Measurements from ENCODE around the gene UNC5B. TPM values are rescaled to one million over a fixed set of nuclear protein-coding genes. Genes with fewer than 3 reads are reported as not detected.

The UNC5B gene
- total and polyA plus RNA-seq, 2 experiments from 2014 or later: 2.7 to 6.5 TPM

DNA sequence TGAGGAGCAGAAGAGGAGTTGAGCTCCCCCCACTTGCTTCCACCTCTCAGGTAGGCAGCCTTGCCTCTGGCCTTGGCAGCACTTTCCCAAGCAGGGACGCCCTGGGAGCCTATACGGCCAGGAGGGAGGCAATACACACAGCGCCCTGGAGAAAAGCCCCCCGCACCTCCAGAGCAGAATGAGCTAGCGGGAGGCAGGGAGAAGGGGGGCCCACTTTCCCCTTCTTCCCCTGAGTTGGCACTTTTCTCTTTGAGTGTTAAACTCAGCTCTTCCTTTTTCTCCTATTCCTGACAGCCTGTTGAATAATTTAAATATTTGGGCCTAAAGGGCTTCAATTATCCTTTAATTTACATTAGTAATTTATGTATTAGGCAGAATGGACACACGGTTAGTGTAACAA lies 35.8 kb downstream of the UNC5B start:
- Histone ChIP-seq H3K4me3 (no peak overlapping the region), H3K27me3 (replicated peaks; ENCODE audit: insufficient read depth) (no peaks in the 10 kb centered on the region), H4K20me1 (ENCODE audit: insufficient read depth) (no peaks in the 10 kb centered on the region), H2AFZ (no peak overlapping the region), H3F3A (ENCODE audit: insufficient read depth) (peaks cover 4% of the 10 kb centered on the region; the same call in 1 of the 2 replicates), H3K4me1 (ENCODE audit: insufficient read depth) (peaks cover 20% of the 10 kb centered on the region), H3K9me3 (ENCODE audit: low read depth) (no peaks in the 10 kb centered on the region), H3K36me3 (ENCODE audit: low read depth) (no peaks in the 10 kb centered on the region), H3K27ac (no peak overlapping the region), H3K9ac (no peak overlapping the region), H3K4me2 (ENCODE audit: unreplicated experiment) (no peak overlapping the region), H3K79me2 (ENCODE audit: insufficient read depth) (no peaks in the 10 kb centered on the region), H3K9me2 (ENCODE audit: insufficient read depth) (no peaks in the 10 kb centered on the region)
- in situ Hi-C loops (cut with MboI): no loop called here
- WGBS, 2 experiments (ENCODE audit: low coverage in 1 of 2, low lambda C conversion rate in 2 of 2, missing lambda C conversion rate in 2 of 2): 90 to 92% methylated on average over 6 of the region's 6 CpGs
- no peak for DNase-seq
- TF ChIP-seq EZH2 (IDR thresholded peaks at IDR 0.05; ENCODE audit: insufficient read depth, poor library complexity, severe bottlenecking): no peak
- no peak for TF ChIP-seq EZH2phosphoT487 (IDR thresholded peaks at IDR 0.05; ENCODE audit: insufficient read depth, low read depth)

DNA sequence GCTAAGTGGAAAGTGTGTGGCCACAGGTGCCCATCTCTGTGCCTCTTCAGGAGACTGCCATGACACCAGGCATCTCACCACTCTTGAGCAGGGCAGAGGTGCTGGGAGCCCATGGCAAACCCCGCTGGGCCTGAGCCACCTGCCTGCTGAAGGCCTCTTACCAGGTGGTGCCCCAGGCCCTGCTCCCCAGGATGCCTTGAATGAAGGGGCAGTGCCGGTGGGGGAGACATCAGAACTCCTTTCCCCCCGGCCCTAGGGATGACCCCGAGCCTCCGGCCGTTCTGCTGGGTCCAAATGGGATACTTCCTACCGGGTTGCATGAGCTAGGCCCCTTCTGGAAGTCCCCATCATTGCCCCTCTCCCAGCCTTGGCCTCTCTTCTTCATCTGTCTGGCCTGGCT lies 37.6 kb downstream of the UNC5B start:
- H3K4me2 ChIP-seq (ENCODE audit: unreplicated experiment): no peak overlapping the region
- no peaks in the 10 kb centered on the region for H4K20me1 ChIP-seq (ENCODE audit: insufficient read depth)
- no peaks in the 10 kb centered on the region for H3K27me3 ChIP-seq (replicated peaks; ENCODE audit: insufficient read depth)
- no peak for DNase-seq
- peaks cover 6% of the 10 kb centered on the region for H3K4me1 ChIP-seq (ENCODE audit: insufficient read depth)
- H3K36me3 ChIP-seq (ENCODE audit: low read depth): no peaks in the 10 kb centered on the region
- no peak overlapping the region for H3K4me3 ChIP-seq
- no peaks in the 10 kb centered on the region for H3K9me3 ChIP-seq (ENCODE audit: low read depth)
- no peak overlapping the region for H3K9ac ChIP-seq
- TF ChIP-seq EZH2phosphoT487 (IDR thresholded peaks at IDR 0.05; ENCODE audit: insufficient read depth, low read depth) (no peak), EZH2 (IDR thresholded peaks at IDR 0.05; ENCODE audit: insufficient read depth, poor library complexity, severe bottlenecking) (no peak)
- H3K79me2 ChIP-seq (ENCODE audit: insufficient read depth): no peaks in the 10 kb centered on the region
- no peak overlapping the region for H3K27ac ChIP-seq
- no peak overlapping the region for H2AFZ ChIP-seq
- H3K9me2 ChIP-seq (ENCODE audit: insufficient read depth): no peaks in the 10 kb centered on the region
- in situ Hi-C loops (cut with MboI): no loop called here
- WGBS, 2 experiments (ENCODE audit: low coverage in 1 of 2, low lambda C conversion rate in 2 of 2, missing lambda C conversion rate in 2 of 2): 83 to 91% methylated on average over 6 to 7 of the region's 7 CpGs
- H3F3A ChIP-seq (ENCODE audit: insufficient read depth): no peaks in the 10 kb centered on the region; the same call in 1 of the 2 replicates

DNA sequence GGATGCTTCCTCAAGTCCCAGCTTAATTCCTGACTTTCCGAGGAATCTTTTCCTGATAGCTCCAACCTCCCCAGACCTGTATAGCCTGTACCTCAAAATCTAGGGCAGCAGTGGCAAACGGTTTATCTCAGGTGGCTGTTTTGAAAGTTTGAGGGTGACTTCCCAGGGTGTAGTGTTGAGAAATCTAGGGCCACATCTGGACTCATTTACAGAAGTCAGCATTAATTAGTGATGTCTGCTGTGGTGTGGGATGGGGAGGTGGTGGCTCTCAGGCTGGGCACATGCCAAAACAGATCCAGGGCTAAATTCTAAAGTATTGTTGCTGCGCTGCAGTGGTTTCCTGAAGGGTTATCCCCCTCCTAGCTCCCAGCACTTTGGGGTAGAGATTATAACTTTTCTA lies 38.0 kb downstream of the UNC5B start:
- H3K4me3 ChIP-seq: no peak overlapping the region
- H3K4me1 ChIP-seq (ENCODE audit: insufficient read depth): peaks cover 6% of the 10 kb centered on the region
- in situ Hi-C loops (cut with MboI): no loop called here
- H3F3A ChIP-seq (ENCODE audit: insufficient read depth): no peaks in the 10 kb centered on the region
- H3K9me2 ChIP-seq (ENCODE audit: insufficient read depth): no peaks in the 10 kb centered on the region
- no peak overlapping the region for H2AFZ ChIP-seq
- no peaks in the 10 kb centered on the region for H3K79me2 ChIP-seq (ENCODE audit: insufficient read depth)
- TF ChIP-seq EZH2phosphoT487 (IDR thresholded peaks at IDR 0.05; ENCODE audit: insufficient read depth, low read depth): no peak
- TF ChIP-seq EZH2 (IDR thresholded peaks at IDR 0.05; ENCODE audit: insufficient read depth, poor library complexity, severe bottlenecking): no peak
- no peak for DNase-seq
- no peaks in the 10 kb centered on the region for H3K36me3 ChIP-seq (ENCODE audit: low read depth)
- H3K9me3 ChIP-seq (ENCODE audit: low read depth): no peaks in the 10 kb centered on the region
- no peaks in the 10 kb centered on the region for H3K27me3 ChIP-seq (replicated peaks; ENCODE audit: insufficient read depth)
- 61% methylated on average over 3 of the region's 3 CpGs for WGBS, 2 experiments (ENCODE audit: low coverage in 1 of 2, low lambda C conversion rate in 2 of 2, missing lambda C conversion rate in 2 of 2)
- H4K20me1 ChIP-seq (ENCODE audit: insufficient read depth): no peaks in the 10 kb centered on the region
- no peak overlapping the region for H3K9ac ChIP-seq
- no peak overlapping the region for H3K4me2 ChIP-seq (ENCODE audit: unreplicated experiment)
- no peak overlapping the region for H3K27ac ChIP-seq

DNA sequence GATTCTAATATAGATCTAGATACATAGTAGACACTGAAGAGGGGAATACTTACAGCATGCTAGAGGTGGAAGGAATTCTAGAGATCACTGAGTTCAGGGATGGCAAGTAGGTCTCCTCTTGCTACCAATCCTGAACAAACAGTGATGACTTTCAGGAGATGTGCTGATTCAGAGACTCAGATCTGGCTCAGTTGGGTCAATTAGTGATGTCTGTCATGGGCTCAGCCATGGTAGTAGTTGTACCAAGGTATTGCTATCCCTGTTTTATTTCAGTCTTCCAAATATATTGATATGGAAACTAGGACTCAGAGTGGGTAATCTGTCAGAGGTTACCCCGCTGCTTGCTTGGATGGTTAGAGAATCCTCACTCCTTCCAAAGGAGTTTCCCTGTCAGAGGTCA lies 38.5 kb downstream of the UNC5B start:
- H3K4me2 ChIP-seq (ENCODE audit: unreplicated experiment): no peak overlapping the region
- H3K4me3 ChIP-seq: no peak overlapping the region
- no peak overlapping the region for H3K9ac ChIP-seq
- no peaks in the 10 kb centered on the region for H3K36me3 ChIP-seq (ENCODE audit: low read depth)
- in situ Hi-C loops (cut with MboI): no loop called here
- 96 to 100% methylated on average over 1 of the region's 1 CpG for WGBS, 2 experiments (ENCODE audit: low coverage in 1 of 2, low lambda C conversion rate in 2 of 2, missing lambda C conversion rate in 2 of 2)
- no peaks in the 10 kb centered on the region for H3K9me2 ChIP-seq (ENCODE audit: insufficient read depth)
- H3K9me3 ChIP-seq (ENCODE audit: low read depth): no peaks in the 10 kb centered on the region
- H3K27ac ChIP-seq: no peak overlapping the region
- no peaks in the 10 kb centered on the region for H3K27me3 ChIP-seq (replicated peaks; ENCODE audit: insufficient read depth)
- peaks cover 10% of the 10 kb centered on the region for H3K4me1 ChIP-seq (ENCODE audit: insufficient read depth)
- no peaks in the 10 kb centered on the region for H3K79me2 ChIP-seq (ENCODE audit: insufficient read depth)
- DNase-seq: no peak
- no peaks in the 10 kb centered on the region for H4K20me1 ChIP-seq (ENCODE audit: insufficient read depth)
- no peaks in the 10 kb centered on the region for H3F3A ChIP-seq (ENCODE audit: insufficient read depth)
- H2AFZ ChIP-seq: no peak overlapping the region
- TF ChIP-seq EZH2 (IDR thresholded peaks at IDR 0.05; ENCODE audit: insufficient read depth, poor library complexity, severe bottlenecking) (no peak), EZH2phosphoT487 (IDR thresholded peaks at IDR 0.05; ENCODE audit: insufficient read depth, low read depth) (no peak)

DNA sequence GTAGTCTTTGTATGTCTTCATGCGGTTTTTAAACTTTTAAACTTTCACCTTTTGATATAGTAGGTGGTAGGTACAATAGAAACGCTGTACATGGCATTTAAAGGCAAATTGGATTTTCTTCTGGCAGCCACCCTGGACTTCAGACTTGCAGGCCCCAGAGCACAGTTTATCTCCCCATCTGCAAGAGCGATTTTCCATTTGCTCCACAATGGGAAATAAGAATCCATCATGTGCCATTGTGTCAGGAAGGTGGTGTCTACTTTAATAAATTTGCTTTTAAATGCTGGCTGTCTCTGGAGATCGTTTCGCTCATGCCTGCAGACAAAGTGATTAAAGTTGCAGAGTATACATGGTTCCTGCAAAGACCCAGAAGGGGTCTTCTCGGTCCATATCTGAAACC lies 38.9 kb downstream of the UNC5B start:
- Histone ChIP-seq H3F3A (ENCODE audit: insufficient read depth) (no peaks in the 10 kb centered on the region), H3K4me1 (ENCODE audit: insufficient read depth) (peaks cover 15% of the 10 kb centered on the region), H3K9me2 (ENCODE audit: insufficient read depth) (no peaks in the 10 kb centered on the region), H2AFZ (no peak overlapping the region), H3K36me3 (ENCODE audit: low read depth) (no peaks in the 10 kb centered on the region), H3K27me3 (replicated peaks; ENCODE audit: insufficient read depth) (no peaks in the 10 kb centered on the region), H3K79me2 (ENCODE audit: insufficient read depth) (no peaks in the 10 kb centered on the region), H3K4me3 (no peak overlapping the region), H3K4me2 (ENCODE audit: unreplicated experiment) (no peak overlapping the region), H3K9ac (no peak overlapping the region), H3K9me3 (ENCODE audit: low read depth) (no peaks in the 10 kb centered on the region), H4K20me1 (ENCODE audit: insufficient read depth) (no peaks in the 10 kb centered on the region), H3K27ac (no peak overlapping the region)
- TF ChIP-seq EZH2phosphoT487 (IDR thresholded peaks at IDR 0.05; ENCODE audit: insufficient read depth, low read depth) (no peak), EZH2 (IDR thresholded peaks at IDR 0.05; ENCODE audit: insufficient read depth, poor library complexity, severe bottlenecking) (no peak)
- DNase-seq: no peak
- 87 to 88% methylated on average over 6 of the region's 6 CpGs for WGBS, 2 experiments (ENCODE audit: low coverage in 1 of 2, low lambda C conversion rate in 2 of 2, missing lambda C conversion rate in 2 of 2)
- in situ Hi-C loops (cut with MboI): no loop called here
